ENCODE results near the gene JAM3. TPM values are rescaled to one million over a fixed set of nuclear protein-coding genes. Genes with fewer than 3 reads are reported as not detected.

JAM3 gene
- total RNA-seq, 1 donor from 2014 or later, result 17.6 TPM

- Mint-ChIP-seq H3K4me3 (no peak overlapping the region), H3K4me1 (no peaks in the 10 kb centered on the region), H3K27me3 (peaks cover 26% of the 10 kb centered on the region), H3K27ac (no peak overlapping the region), H3K9me3 (no peaks in the 10 kb centered on the region), H3K36me3 (ENCODE audit: low read depth) (no peaks in the 10 kb centered on the region)
- no peak for TF ChIP-seq CTCF (IDR thresholded peaks at IDR 0.05)
- ChIA-PET CTCF (no interaction called here), POLR2A (no interaction called here)
- DNase-seq, result no peak
- no peak for ATAC-seq (ENCODE audit: low read depth)
- intact Hi-C loops (cut with micrococcal nuclease), result no loop called here
Observed at GRCh38 chr11:134043821-134044420, 25.0 kb upstream of the JAM3 start.

- TF ChIP-seq CTCF (IDR thresholded peaks at IDR 0.05), result no peak
- Mint-ChIP-seq H3K27me3 (peaks cover 32% of the 10 kb centered on the region), H3K4me3 (no peak overlapping the region), H3K36me3 (ENCODE audit: low read depth) (no peaks in the 10 kb centered on the region), H3K27ac (no peak overlapping the region), H3K4me1 (no peaks in the 10 kb centered on the region), H3K9me3 (no peaks in the 10 kb centered on the region)
- ChIA-PET POLR2A (no interaction called here), CTCF (no interaction called here)
- ATAC-seq (ENCODE audit: low read depth), result no peak
- intact Hi-C loops (cut with micrococcal nuclease), result no loop called here
- no peak for DNase-seq
Observed at GRCh38 chr11:134044514-134045284, 24.2 kb upstream of the JAM3 start.

GRCh38 chr11:134045799-134046635, 22.9 kb upstream of the JAM3 start:
- H3K27ac Mint-ChIP-seq, result no peak overlapping the region
- DNase-seq, result no peak
- POLR2A ChIA-PET, result no interaction called here
- intact Hi-C loops (cut with micrococcal nuclease), result no loop called here
- no peak overlapping the region for H3K4me3 Mint-ChIP-seq
- no peaks in the 10 kb centered on the region for H3K9me3 Mint-ChIP-seq
- ATAC-seq (ENCODE audit: low read depth), result no peak
- H3K36me3 Mint-ChIP-seq (ENCODE audit: low read depth), result no peaks in the 10 kb centered on the region
- peaks cover 38% of the 10 kb centered on the region for H3K27me3 Mint-ChIP-seq
- no peak for TF ChIP-seq CTCF (IDR thresholded peaks at IDR 0.05)
- peaks cover 2% of the 10 kb centered on the region for H3K4me1 Mint-ChIP-seq
- CTCF ChIA-PET, result interaction anchor here (0.7 kb wide), 1 partner anchor 19 kb away, joined by 3 read pairs; no protein-coding TSS in a partner anchor

- DNase-seq (no peak), ATAC-seq (ENCODE audit: low read depth) (no peak)
- peaks cover 38% of the 10 kb centered on the region for H3K27me3 Mint-ChIP-seq
- no peak overlapping the region for H3K27ac Mint-ChIP-seq
- ChIA-PET CTCF (interaction anchor here (0.7 kb wide), 1 partner anchor 18 kb away, joined by 3 read pairs; no protein-coding TSS in a partner anchor), POLR2A (no interaction called here)
- peaks cover 2% of the 10 kb centered on the region for H3K4me1 Mint-ChIP-seq
- TF ChIP-seq CTCF (IDR thresholded peaks at IDR 0.05), result no peak
- no peak overlapping the region for H3K4me3 Mint-ChIP-seq
- H3K9me3 Mint-ChIP-seq, result no peaks in the 10 kb centered on the region
- intact Hi-C loops (cut with micrococcal nuclease), result no loop called here
- H3K36me3 Mint-ChIP-seq (ENCODE audit: low read depth), result no peaks in the 10 kb centered on the region
Observed at GRCh38 chr11:134046681-134047449, 22.0 kb upstream of the JAM3 start.

Measured in activated B cell treated with CpG ODN at 0.5 μM for 24 hours (primary cell).